HL-60 (cell line): Measurements from ENCODE around the gene MYO3B.

Source experiments
- DNase-seq, 2 experiments: peaks; one replicate each; pipeline ENCODE4 v3.0.0-alpha.2; 2010 to 2020; ENCODE audit warnings: low read depth in 1 of 2, low spot score in 1 of 2
- H3K27ac ChIP-seq: fragments of 250-450 bp; sonication (Bioruptor Pico); replicated peaks from 2 replicates; pipeline ENCODE4 v1.5.1; 2020; ENCODE audit warnings: mild to moderate bottlenecking, moderate library complexity
- H3K27me3 ChIP-seq: fragments of 250-450 bp; sonication (Bioruptor Pico); 2 replicates; pipeline ENCODE4 v1.5.1; 2021; ENCODE audit warnings: mild to moderate bottlenecking, moderate library complexity; ENCODE audit not compliant: insufficient read depth, poor library complexity, severe bottlenecking
- H3K4me3 ChIP-seq: replicated peaks from 2 replicates; pipeline ENCODE4 v1.5.1; 2011; ENCODE audit warnings: mild to moderate bottlenecking, control low read depth, low read length; ENCODE audit not compliant: insufficient read depth
- CTCF ChIP-seq: IDR thresholded peaks from one replicate; pipeline ENCODE4 v1.5.1; 2011; ENCODE audit warnings: low read length, control low read depth, inconsistent platforms; ENCODE audit not compliant: insufficient read depth
- GABPA ChIP-seq: IDR thresholded peaks from 2 replicates; pipeline ENCODE4 v1.6.1; 2012; ENCODE audit warnings: low read depth
- POLR2AphosphoS5 ChIP-seq: IDR thresholded peaks from 2 replicates; pipeline ENCODE4 v1.6.1; 2012; ENCODE audit warnings: low read depth
- SPI1 ChIP-seq: IDR thresholded peaks from 2 replicates; pipeline ENCODE4 v1.6.1; 2012; ENCODE audit warnings: low read depth, mild to moderate bottlenecking, borderline replicate concordance
- TF ChIP-seq, protein P1 (sequence below): IDR thresholded peaks from 2 replicates; pipeline ENCODE4 v1.6.1; 2012; ENCODE audit warnings: low read depth; ENCODE audit not compliant: insufficient replicate concordance

Gene MYO3B

DNA sequence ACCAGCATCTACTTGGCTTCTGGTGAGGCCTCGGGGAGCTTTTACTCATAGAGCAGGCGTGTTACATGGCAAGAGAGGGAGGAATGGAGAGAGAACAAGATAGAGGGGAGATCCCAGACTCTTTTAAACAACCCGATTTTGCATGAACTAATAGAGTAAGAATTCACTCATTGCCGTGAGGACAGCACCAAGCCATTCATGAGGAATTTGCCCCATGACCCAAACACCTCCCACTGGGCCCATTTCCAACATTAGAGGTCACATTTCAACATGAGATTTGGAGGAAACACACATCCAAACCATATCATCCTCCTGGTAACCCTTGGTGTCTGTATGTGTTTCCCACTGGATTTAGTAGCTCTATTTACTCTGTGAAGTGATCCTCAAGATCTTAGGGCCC, 287.3 kb downstream of the MYO3B start:
- no peak for DNase-seq
- Histone ChIP-seq H3K27me3 (no peaks in the 10 kb centered on the region), H3K4me3 (no peak overlapping the region), H3K27ac (no peak overlapping the region)
- TF ChIP-seq, protein P1, sequence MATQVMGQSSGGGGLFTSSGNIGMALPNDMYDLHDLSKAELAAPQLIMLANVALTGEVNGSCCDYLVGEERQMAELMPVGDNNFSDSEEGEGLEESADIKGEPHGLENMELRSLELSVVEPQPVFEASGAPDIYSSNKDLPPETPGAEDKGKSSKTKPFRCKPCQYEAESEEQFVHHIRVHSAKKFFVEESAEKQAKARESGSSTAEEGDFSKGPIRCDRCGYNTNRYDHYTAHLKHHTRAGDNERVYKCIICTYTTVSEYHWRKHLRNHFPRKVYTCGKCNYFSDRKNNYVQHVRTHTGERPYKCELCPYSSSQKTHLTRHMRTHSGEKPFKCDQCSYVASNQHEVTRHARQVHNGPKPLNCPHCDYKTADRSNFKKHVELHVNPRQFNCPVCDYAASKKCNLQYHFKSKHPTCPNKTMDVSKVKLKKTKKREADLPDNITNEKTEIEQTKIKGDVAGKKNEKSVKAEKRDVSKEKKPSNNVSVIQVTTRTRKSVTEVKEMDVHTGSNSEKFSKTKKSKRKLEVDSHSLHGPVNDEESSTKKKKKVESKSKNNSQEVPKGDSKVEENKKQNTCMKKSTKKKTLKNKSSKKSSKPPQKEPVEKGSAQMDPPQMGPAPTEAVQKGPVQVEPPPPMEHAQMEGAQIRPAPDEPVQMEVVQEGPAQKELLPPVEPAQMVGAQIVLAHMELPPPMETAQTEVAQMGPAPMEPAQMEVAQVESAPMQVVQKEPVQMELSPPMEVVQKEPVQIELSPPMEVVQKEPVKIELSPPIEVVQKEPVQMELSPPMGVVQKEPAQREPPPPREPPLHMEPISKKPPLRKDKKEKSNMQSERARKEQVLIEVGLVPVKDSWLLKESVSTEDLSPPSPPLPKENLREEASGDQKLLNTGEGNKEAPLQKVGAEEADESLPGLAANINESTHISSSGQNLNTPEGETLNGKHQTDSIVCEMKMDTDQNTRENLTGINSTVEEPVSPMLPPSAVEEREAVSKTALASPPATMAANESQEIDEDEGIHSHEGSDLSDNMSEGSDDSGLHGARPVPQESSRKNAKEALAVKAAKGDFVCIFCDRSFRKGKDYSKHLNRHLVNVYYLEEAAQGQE, result no peak
- TF ChIP-seq SPI1 (no peak), POLR2AphosphoS5 (no peak), GABPA (no peak), CTCF (no peak)

DNA sequence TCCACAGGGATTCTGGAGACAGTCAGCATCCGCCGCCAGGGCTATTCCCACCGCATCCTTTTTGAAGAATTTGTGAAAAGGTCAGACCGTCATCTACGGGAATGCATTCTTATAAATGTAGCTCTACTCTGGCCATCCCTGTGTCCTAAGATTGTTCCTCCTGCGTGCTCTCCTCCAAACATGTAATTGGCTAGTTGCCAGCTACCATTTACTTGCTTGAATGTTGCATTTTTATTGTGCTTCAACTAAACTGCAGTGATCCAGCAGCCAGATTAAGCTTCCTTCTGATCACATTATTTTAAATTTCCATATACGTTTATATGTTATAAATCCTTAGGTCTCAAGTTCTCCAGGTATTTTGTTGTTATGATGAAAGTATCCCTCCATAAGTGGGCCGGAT, 288.7 kb downstream of the MYO3B start:
- Histone ChIP-seq H3K27me3 (no peaks in the 10 kb centered on the region), H3K4me3 (no peak overlapping the region), H3K27ac (no peak overlapping the region)
- DNase-seq, result no peak
- TF ChIP-seq SPI1, result no peak
- no peak for TF ChIP-seq POLR2AphosphoS5
- no peak for TF ChIP-seq CTCF
- no peak for TF ChIP-seq GABPA
- TF ChIP-seq, protein P1, result no peak

GRCh38 chr2:170467568-170468422, 289.8 kb downstream of the MYO3B start:
- no peak for DNase-seq
- no peak for TF ChIP-seq GABPA
- TF ChIP-seq CTCF, result no peak
- no peak for TF ChIP-seq POLR2AphosphoS5
- no peak for TF ChIP-seq SPI1
- TF ChIP-seq, protein P1, result no peak
- no peak overlapping the region for H3K27ac ChIP-seq
- no peaks in the 10 kb centered on the region for H3K27me3 ChIP-seq
- no peak overlapping the region for H3K4me3 ChIP-seq
